HL-60 (cell line): ENCODE results near the gene LGR4.

Source experiments
- DNase-seq, 2 experiments: peaks; one replicate each; pipeline ENCODE4 v3.0.0-alpha.2; 2010 to 2020; ENCODE audit warnings: low read depth in 1 of 2, low spot score in 1 of 2
- H3K27ac ChIP-seq: fragments of 250-450 bp; sonication (Bioruptor Pico); replicated peaks from 2 replicates; pipeline ENCODE4 v1.5.1; 2020; ENCODE audit warnings: mild to moderate bottlenecking, moderate library complexity
- H3K27me3 ChIP-seq: fragments of 250-450 bp; sonication (Bioruptor Pico); 2 replicates; pipeline ENCODE4 v1.5.1; 2021; ENCODE audit warnings: mild to moderate bottlenecking, moderate library complexity; ENCODE audit not compliant: insufficient read depth, poor library complexity, severe bottlenecking
- H3K4me3 ChIP-seq: replicated peaks from 2 replicates; pipeline ENCODE4 v1.5.1; 2011; ENCODE audit warnings: mild to moderate bottlenecking, control low read depth, low read length; ENCODE audit not compliant: insufficient read depth
- GABPA ChIP-seq: IDR thresholded peaks from 2 replicates; pipeline ENCODE4 v1.6.1; 2012; ENCODE audit warnings: low read depth
- POLR2AphosphoS5 ChIP-seq: IDR thresholded peaks from 2 replicates; pipeline ENCODE4 v1.6.1; 2012; ENCODE audit warnings: low read depth
- REST ChIP-seq: IDR thresholded peaks from 2 replicates; pipeline ENCODE4 v1.6.1; 2012; ENCODE audit warnings: low read depth; ENCODE audit not compliant: insufficient replicate concordance
- SPI1 ChIP-seq: IDR thresholded peaks from 2 replicates; pipeline ENCODE4 v1.6.1; 2012; ENCODE audit warnings: low read depth, mild to moderate bottlenecking, borderline replicate concordance
- TF ChIP-seq, protein P1 (sequence below): IDR thresholded peaks from one replicate; pipeline ENCODE4 v1.5.1; 2011; ENCODE audit warnings: low read length, control low read depth, inconsistent platforms; ENCODE audit not compliant: insufficient read depth

The LGR4 gene

DNA sequence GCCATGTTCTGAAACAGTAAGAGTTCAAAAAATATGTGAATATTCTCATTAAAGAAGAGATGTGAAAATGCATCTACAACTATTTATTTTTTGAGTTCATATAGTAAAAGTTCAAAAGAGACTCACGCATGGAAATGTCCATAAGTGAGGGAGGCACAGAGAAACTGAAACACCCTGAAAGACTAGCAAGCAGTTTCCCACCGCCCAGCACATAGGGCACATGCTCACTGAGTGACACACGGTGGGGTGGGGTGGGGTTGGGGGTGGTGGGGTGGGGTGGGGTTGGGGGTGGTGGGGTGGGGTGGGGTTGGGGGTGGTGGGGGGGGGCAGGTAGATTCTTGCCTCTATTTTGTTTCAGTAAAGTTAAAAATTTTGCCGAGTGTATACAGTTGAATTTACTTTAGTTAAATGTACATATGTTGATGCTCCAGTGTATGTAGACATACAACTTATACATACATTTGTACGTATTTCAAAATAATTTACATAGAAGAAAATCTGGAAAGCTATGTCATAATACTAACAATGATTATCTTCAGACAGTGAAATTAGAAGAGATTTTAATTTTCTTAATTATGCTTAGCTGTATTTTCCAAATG is 115.9 kb downstream of the LGR4 start:
- Histone ChIP-seq H3K27me3 (no peaks in the 10 kb centered on the region), H3K4me3 (no peak overlapping the region), H3K27ac (no peak overlapping the region)
- TF ChIP-seq GABPA, result no peak
- TF ChIP-seq SPI1, result no peak
- DNase-seq, result no peak

DNA sequence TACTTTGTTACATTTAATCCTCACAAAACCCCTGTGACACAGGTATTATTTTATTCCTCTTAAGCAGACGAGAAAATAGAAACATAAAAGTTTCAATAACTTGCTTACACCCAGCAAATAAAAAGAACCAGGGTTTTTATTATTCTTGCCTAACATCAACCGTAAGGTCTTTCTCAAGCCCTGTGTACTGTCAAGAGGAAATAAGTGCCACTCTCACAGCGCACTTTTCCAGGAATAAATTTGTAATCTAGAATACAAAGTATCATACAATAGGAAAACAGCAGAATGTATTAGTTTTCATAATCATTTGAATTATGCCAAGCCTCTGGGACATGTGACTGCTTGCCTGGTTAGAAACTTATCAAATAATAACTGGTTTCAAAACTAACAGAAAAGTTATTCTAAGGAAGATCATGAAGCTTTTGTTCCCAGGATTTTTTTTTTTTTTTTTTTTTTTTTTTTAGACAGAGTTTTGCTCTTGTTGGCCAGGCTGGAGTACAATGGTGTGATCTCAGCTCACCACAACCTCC is 117.0 kb downstream of the LGR4 start:
- TF ChIP-seq, protein P1, sequence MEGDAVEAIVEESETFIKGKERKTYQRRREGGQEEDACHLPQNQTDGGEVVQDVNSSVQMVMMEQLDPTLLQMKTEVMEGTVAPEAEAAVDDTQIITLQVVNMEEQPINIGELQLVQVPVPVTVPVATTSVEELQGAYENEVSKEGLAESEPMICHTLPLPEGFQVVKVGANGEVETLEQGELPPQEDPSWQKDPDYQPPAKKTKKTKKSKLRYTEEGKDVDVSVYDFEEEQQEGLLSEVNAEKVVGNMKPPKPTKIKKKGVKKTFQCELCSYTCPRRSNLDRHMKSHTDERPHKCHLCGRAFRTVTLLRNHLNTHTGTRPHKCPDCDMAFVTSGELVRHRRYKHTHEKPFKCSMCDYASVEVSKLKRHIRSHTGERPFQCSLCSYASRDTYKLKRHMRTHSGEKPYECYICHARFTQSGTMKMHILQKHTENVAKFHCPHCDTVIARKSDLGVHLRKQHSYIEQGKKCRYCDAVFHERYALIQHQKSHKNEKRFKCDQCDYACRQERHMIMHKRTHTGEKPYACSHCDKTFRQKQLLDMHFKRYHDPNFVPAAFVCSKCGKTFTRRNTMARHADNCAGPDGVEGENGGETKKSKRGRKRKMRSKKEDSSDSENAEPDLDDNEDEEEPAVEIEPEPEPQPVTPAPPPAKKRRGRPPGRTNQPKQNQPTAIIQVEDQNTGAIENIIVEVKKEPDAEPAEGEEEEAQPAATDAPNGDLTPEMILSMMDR, result no peak
- TF ChIP-seq GABPA, result no peak
- no peak for TF ChIP-seq REST
- no peak for TF ChIP-seq POLR2AphosphoS5
- no peak for TF ChIP-seq SPI1
- no peak for DNase-seq
- no peaks in the 10 kb centered on the region for H3K27me3 ChIP-seq
- no peak overlapping the region for H3K4me3 ChIP-seq
- no peak overlapping the region for H3K27ac ChIP-seq

- Histone ChIP-seq H3K27ac (no peak overlapping the region), H3K4me3 (no peak overlapping the region), H3K27me3 (no peaks in the 10 kb centered on the region)
- TF ChIP-seq GABPA, result no peak
- TF ChIP-seq SPI1, result no peak
- no peak for TF ChIP-seq REST
- TF ChIP-seq, protein P1, result no peak
- no peak for DNase-seq
Observed at GRCh38 chr11:27354359-27354965, 118.1 kb downstream of the LGR4 start.

DNA sequence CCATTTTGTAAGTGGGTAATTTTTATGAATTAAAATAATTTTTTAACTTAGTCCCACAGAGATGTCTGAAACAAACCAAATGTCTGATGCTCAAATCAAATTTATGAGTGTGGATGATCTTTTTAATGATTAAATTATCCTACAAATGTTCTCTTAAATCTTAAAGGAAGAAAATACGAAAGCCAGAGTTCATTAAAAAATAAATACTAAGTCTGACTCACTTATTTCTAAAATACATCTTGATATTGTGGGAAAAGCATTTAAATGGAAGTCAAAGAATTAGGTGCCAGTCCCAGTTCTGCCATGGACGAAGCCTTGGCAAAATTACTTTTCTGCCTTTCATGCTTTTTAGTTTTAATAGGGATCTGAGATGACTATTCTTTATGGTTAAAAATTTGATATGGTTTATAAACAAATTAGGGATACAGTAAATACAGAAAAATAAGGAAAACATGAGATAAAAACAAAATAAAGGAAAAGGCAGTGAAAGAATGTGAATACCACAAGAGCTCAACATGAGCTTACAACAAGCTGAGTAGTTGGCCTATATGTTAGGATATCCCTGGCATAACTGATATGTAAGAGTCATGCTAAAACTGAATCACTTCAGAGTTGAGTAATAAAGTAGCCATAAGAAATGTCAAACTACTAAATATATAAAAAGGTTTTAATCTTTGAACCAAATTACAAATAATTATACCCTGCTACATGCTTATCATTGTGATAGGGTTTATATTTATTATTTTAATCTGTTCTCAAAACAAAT is 118.8 kb downstream of the LGR4 start:
- Histone ChIP-seq H3K4me3 (no peak overlapping the region), H3K27me3 (no peaks in the 10 kb centered on the region), H3K27ac (no peak overlapping the region)
- no peak for TF ChIP-seq REST
- no peak for TF ChIP-seq SPI1
- TF ChIP-seq, protein P1, result no peak
- no peak for TF ChIP-seq GABPA
- no peak for TF ChIP-seq POLR2AphosphoS5
- DNase-seq, result no peak
